ENCODE results near the gene ADAMTS17.

The ADAMTS17 gene

DNA sequence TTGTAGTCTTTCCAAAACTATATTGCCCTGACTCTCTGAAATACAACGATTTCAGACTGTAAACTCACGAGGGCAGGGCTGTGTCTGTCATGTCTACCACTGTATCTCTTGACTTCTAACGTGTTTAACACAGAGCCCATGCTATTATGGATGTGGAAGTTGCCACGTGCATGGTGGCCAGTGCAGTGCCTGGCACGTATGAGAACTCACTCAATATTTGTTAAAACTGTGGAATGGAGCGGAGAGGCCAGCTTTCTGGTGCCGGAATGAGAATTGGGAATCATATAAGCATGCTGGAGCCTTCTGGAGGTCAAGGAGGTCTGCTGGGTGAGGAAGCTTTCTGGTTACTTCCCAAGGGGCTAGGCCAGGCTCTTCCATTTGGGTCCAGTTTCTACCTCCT, 387.9 kb downstream of the ADAMTS17 start:
- TF ChIP-seq, protein P1, sequence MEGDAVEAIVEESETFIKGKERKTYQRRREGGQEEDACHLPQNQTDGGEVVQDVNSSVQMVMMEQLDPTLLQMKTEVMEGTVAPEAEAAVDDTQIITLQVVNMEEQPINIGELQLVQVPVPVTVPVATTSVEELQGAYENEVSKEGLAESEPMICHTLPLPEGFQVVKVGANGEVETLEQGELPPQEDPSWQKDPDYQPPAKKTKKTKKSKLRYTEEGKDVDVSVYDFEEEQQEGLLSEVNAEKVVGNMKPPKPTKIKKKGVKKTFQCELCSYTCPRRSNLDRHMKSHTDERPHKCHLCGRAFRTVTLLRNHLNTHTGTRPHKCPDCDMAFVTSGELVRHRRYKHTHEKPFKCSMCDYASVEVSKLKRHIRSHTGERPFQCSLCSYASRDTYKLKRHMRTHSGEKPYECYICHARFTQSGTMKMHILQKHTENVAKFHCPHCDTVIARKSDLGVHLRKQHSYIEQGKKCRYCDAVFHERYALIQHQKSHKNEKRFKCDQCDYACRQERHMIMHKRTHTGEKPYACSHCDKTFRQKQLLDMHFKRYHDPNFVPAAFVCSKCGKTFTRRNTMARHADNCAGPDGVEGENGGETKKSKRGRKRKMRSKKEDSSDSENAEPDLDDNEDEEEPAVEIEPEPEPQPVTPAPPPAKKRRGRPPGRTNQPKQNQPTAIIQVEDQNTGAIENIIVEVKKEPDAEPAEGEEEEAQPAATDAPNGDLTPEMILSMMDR (IDR thresholded peaks at IDR 0.05; ENCODE audit: low read depth, low read length): no peak
- no peak for TF ChIP-seq EZH2phosphoT487 (IDR thresholded peaks at IDR 0.05; ENCODE audit: low read depth)
- Histone ChIP-seq H3K4me1 (ENCODE audit: low read length) (no peaks in the 10 kb centered on the region), H3K9me3 (ENCODE audit: insufficient read depth, low read length) (no peaks in the 10 kb centered on the region)

DNA sequence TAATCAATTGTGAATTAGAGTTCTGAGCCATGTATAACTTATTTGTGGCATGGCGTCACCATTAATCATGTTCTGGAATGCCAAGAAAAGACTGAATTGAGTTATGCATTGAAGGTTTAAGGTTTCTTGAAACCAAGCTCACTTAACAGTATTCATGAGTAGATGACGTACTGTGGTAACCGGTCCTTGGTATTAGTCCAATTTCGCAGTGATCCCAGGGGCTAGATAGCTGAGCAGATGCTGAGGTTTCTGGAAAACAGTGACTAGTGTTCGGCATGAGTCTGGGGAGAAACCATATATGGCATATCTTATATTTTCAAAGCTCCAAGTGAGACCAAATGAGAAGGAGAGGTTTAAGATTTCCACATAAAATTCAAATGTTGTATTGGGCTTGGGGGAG, 390.3 kb downstream of the ADAMTS17 start:
- H3K36me3 ChIP-seq (replicated peaks; ENCODE audit: low read depth, low read length): no peaks in the 10 kb centered on the region
- H2AFZ ChIP-seq (ENCODE audit: low read depth, low read length): no peak overlapping the region
- H3K4me1 ChIP-seq (ENCODE audit: low read length): peaks cover 5% of the 10 kb centered on the region; the same call in 1 of the 2 replicates
- H3K4me3 ChIP-seq (ENCODE audit: low read length): no peak overlapping the region
- TF ChIP-seq, protein P1 (IDR thresholded peaks at IDR 0.05; ENCODE audit: low read depth, low read length): no peak
- TF ChIP-seq EZH2phosphoT487 (IDR thresholded peaks at IDR 0.05; ENCODE audit: low read depth): no peak
- H4K20me1 ChIP-seq (ENCODE audit: insufficient read depth, low read length): no peaks in the 10 kb centered on the region
- no peaks in the 10 kb centered on the region for H3K79me2 ChIP-seq (ENCODE audit: low read length)
- no peak overlapping the region for H3K9ac ChIP-seq (ENCODE audit: low read length)
- no peaks in the 10 kb centered on the region for H3K9me3 ChIP-seq (ENCODE audit: insufficient read depth, low read length)
- H3K27ac ChIP-seq (ENCODE audit: low read length): no peak overlapping the region
- no peaks in the 10 kb centered on the region for H3K27me3 ChIP-seq (ENCODE audit: low read depth, low read length)
- no peak overlapping the region for H3K4me2 ChIP-seq (ENCODE audit: low read length)

More for the DNA sequence above, 387.9 kb downstream of the ADAMTS17 start:
- no peak overlapping the region for H3K4me2 ChIP-seq (ENCODE audit: low read length)
- H3K36me3 ChIP-seq (replicated peaks; ENCODE audit: low read depth, low read length): no peaks in the 10 kb centered on the region
- H3K4me3 ChIP-seq (ENCODE audit: low read length): no peak overlapping the region
- no peak overlapping the region for H3K9ac ChIP-seq (ENCODE audit: low read length)
- H4K20me1 ChIP-seq (ENCODE audit: insufficient read depth, low read length): no peaks in the 10 kb centered on the region
- H3K79me2 ChIP-seq (ENCODE audit: low read length): no peaks in the 10 kb centered on the region
- H2AFZ ChIP-seq (ENCODE audit: low read depth, low read length): no peak overlapping the region
- H3K27ac ChIP-seq (ENCODE audit: low read length): no peak overlapping the region
- H3K27me3 ChIP-seq (ENCODE audit: low read depth, low read length): peaks cover 6% of the 10 kb centered on the region

DNA sequence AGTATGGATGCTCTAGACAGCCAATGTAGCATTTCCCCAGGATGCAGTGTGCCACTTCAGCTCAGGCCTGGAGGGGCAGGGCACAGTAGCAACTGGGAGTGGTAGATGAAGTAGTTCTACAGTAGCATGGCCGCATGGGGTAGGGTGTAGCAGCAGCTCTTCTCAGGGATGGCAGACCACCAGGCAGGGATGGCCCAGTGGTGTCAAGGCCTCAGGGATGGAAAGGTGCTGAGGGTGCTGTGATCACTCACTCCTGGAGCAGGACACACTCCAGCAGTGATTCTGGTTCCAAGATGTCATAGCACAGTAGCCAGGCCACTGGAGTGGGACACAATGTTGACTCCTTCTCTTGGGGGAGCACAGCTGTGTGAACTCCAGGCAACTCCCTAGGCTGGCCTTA, 397.6 kb downstream of the ADAMTS17 start:
- no peak overlapping the region for H2AFZ ChIP-seq (ENCODE audit: low read depth, low read length)
- H3K4me2 ChIP-seq (ENCODE audit: low read length): no peak overlapping the region
- H3K4me3 ChIP-seq (ENCODE audit: low read length): no peak overlapping the region
- H3K36me3 ChIP-seq (replicated peaks; ENCODE audit: low read depth, low read length): no peaks in the 10 kb centered on the region
- H3K79me2 ChIP-seq (ENCODE audit: low read length): no peaks in the 10 kb centered on the region
- no peak overlapping the region for H3K9ac ChIP-seq (ENCODE audit: low read length)
- TF ChIP-seq EZH2phosphoT487 (IDR thresholded peaks at IDR 0.05; ENCODE audit: low read depth): no peak
- TF ChIP-seq, protein P1 (IDR thresholded peaks at IDR 0.05; ENCODE audit: low read depth, low read length): no peak
- H3K4me1 ChIP-seq (ENCODE audit: low read length): peaks cover 5% of the 10 kb centered on the region; the same call in 1 of the 2 replicates
- H3K27me3 ChIP-seq (ENCODE audit: low read depth, low read length): no peaks in the 10 kb centered on the region; the same call in 1 of the 2 replicates
- H3K9me3 ChIP-seq (ENCODE audit: insufficient read depth, low read length): peaks cover 13% of the 10 kb centered on the region; the same call in 1 of the 2 replicates
- no peak overlapping the region for H3K27ac ChIP-seq (ENCODE audit: low read length)
- no peaks in the 10 kb centered on the region for H4K20me1 ChIP-seq (ENCODE audit: insufficient read depth, low read length)

DNA sequence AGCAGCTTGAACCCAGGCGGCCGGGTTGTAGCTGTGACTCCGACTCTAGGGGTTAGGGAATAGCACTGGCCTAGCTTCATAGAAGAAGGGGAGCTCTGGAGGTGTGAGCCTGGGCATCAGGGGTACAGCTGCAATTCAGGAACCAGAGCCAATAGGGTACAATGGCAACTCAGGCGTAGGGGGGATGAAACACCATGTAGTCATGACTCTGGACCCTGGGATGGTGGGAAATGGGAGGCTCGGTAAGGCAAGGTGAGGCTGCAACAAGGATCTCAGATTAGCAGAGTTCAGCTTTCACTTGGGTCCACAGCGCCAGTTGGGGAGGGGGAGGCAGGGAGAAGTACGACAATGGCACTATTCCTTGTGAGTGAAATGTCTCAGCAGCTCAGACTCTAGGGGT, 398.3 kb downstream of the ADAMTS17 start:
- no peak overlapping the region for H3K9ac ChIP-seq (ENCODE audit: low read length)
- no peak overlapping the region for H3K27ac ChIP-seq (ENCODE audit: low read length)
- no peak overlapping the region for H2AFZ ChIP-seq (ENCODE audit: low read depth, low read length)
- no peak overlapping the region for H3K4me3 ChIP-seq (ENCODE audit: low read length)
- H3K79me2 ChIP-seq (ENCODE audit: low read length): no peaks in the 10 kb centered on the region
- no peak overlapping the region for H3K4me2 ChIP-seq (ENCODE audit: low read length)
- TF ChIP-seq, protein P1 (IDR thresholded peaks at IDR 0.05; ENCODE audit: low read depth, low read length): no peak
- TF ChIP-seq EZH2phosphoT487 (IDR thresholded peaks at IDR 0.05; ENCODE audit: low read depth): no peak
- H3K27me3 ChIP-seq (ENCODE audit: low read depth, low read length): no peaks in the 10 kb centered on the region; the same call in 1 of the 2 replicates
- no peaks in the 10 kb centered on the region for H4K20me1 ChIP-seq (ENCODE audit: insufficient read depth, low read length)
- peaks cover 5% of the 10 kb centered on the region; the same call in 1 of the 2 replicates for H3K4me1 ChIP-seq (ENCODE audit: low read length)
- H3K36me3 ChIP-seq (replicated peaks; ENCODE audit: low read depth, low read length): no peaks in the 10 kb centered on the region
- H3K9me3 ChIP-seq (ENCODE audit: insufficient read depth, low read length): peaks cover 13% of the 10 kb centered on the region; the same call in 1 of the 2 replicates

Measured in OCI-LY3 (cell line).